Stimulated activated CD4-positive, alpha-beta T cell treated with anti-CD3 and anti-CD28 coated beads, Interleukin-1b, Interleukin-23, amount 100 ng/mL, for 1 hour (primary cell): ENCODE results near the gene INTS7.
A peak's percentile ranks its signal among the peaks of the same experiment; 100 is the strongest.

ENCODE experiments used
- DNase-seq, 2 donors: peaks; one replicate each; pipeline ENCODE4 v3.0.0-alpha.2; 2020; ENCODE audit warnings: low read depth in 2 of 2

Gene INTS7, protein sequence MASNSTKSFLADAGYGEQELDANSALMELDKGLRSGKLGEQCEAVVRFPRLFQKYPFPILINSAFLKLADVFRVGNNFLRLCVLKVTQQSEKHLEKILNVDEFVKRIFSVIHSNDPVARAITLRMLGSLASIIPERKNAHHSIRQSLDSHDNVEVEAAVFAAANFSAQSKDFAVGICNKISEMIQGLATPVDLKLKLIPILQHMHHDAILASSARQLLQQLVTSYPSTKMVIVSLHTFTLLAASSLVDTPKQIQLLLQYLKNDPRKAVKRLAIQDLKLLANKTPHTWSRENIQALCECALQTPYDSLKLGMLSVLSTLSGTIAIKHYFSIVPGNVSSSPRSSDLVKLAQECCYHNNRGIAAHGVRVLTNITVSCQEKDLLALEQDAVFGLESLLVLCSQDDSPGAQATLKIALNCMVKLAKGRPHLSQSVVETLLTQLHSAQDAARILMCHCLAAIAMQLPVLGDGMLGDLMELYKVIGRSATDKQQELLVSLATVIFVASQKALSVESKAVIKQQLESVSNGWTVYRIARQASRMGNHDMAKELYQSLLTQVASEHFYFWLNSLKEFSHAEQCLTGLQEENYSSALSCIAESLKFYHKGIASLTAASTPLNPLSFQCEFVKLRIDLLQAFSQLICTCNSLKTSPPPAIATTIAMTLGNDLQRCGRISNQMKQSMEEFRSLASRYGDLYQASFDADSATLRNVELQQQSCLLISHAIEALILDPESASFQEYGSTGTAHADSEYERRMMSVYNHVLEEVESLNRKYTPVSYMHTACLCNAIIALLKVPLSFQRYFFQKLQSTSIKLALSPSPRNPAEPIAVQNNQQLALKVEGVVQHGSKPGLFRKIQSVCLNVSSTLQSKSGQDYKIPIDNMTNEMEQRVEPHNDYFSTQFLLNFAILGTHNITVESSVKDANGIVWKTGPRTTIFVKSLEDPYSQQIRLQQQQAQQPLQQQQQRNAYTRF

GRCh38 chr1:212035123-212035834 is at the start of gene INTS7, which contains the start of gene DTL:
INTS7 (minus strand) TSS chr1:212035557; CDS start chr1:212035437, 120 bp downstream.
DTL (plus strand) TSS chr1:212035748; CDS start chr1:212035891, 143 bp downstream.
- peak; percentile 91 to 96 for DNase-seq

- no peak for DNase-seq
Observed at GRCh38 chr1:212082765-212083406, 47.5 kb upstream of the INTS7 start.

GRCh38 chr1:212078826-212079225 is 43.5 kb upstream of the INTS7 start:
- no peak for DNase-seq

DNA sequence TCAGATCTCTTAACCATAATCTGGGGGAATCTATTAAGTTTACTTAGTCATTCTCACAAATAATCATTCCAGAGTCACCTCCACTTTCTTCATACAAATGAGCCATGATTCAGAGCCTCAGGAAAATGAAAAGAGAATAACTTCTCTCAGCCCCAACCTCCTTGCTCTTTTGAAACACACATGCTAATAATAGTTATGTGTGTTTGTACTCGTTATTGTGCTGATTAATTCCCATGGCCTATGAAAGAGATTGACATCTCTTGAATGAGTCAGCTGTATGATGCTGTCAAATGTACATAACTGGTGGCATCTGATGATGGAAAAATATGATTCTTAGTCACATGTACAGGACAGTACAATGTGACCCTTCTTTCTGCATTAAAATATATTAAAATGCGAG is 41.7 kb upstream of the INTS7 start:
- DNase-seq = no peak

DNA sequence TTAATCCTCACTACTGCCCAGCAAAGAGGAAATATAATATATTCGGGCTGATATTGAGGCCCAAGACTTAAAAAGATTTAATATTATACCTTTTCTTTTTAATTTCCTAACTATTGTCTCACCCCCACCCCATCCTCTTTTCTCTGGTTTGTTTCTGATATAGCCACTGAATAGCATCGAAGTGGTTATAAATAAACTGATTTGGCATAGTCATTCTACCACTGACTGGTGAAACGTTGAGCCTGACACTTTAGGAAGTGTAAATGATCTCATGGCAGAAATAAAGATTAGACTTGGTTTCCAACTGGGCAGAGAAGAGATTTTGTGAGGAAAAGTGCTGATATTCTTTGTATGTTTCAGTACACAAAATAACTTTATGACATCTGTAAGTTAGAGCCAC is 39.5 kb upstream of the INTS7 start:
- no peak for DNase-seq

DNA sequence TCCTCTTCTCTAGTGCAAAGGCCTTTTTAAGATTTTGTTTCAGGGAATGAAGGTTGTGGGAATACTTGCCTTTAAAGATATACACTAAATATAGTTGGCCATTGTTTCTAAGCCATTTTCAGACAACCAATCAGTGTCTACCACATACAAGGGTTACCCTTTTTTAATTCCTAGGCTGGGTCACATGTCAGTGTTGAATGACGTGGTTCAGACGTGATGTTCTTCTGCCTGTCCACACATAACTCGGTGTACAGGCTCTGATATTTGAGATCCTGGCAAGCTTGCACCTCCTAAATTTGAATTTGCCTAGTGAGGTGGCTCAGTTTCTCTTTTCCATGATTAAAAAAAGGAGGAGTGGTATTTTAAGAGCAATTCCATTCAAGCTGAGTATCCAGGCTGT is 39.0 kb upstream of the INTS7 start:
- no peak for DNase-seq

GRCh38 chr1:212073490-212073889 is 38.1 kb upstream of the INTS7 start:
- DNase-seq = no peak

DNA sequence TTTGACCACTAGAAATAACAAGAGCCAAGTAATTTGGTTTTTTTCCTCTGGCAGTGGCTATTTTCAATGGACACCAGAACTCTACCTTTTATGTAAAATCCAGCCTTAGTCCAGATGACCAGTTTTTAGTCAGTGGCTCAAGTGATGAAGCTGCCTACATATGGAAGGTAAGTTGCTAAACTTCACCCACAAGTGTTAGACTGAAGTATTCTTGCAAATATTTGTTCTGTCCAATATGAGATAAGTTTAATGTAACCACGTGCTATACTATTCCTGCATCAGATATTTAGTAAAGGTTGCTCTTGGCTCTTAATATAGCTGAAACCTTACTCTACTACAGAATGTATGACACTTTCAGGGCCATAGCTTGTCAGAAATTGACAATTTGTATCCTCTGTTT is 36.7 kb upstream of the INTS7 start:
- no peak for DNase-seq

DNA sequence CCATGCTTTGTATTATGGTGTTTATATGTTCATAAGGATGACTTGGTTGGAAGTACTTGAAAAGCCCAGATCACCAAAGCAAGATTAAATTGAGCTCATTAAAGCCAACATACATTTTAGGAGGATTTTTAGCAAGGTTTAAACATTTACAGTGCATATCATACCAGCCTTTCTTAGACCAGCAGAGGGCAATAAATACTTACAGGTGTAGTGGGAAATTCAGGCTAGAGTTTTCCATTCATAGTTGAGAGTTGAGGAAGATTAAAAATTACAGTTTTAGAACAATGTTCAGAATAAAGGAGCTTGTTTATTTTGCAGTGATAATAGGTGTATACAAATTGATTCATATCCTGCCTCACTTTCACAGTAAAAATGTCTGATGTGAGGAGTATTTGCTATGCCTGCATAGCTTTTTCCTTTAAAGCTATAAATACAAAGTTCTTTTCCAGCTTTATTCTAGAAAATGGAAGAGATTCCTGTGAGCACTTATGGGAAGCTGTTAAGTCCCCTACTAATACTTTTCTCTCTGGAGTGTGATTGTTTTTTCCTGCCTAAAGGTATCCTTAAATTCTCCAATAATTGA is 35.5 kb upstream of the INTS7 start:
- no peak for DNase-seq

GRCh38 chr1:212067787-212068186 is 32.4 kb upstream of the INTS7 start:
- no peak for DNase-seq

GRCh38 chr1:212062832-212063438 is 27.6 kb upstream of the INTS7 start:
- DNase-seq = no peak

DNA sequence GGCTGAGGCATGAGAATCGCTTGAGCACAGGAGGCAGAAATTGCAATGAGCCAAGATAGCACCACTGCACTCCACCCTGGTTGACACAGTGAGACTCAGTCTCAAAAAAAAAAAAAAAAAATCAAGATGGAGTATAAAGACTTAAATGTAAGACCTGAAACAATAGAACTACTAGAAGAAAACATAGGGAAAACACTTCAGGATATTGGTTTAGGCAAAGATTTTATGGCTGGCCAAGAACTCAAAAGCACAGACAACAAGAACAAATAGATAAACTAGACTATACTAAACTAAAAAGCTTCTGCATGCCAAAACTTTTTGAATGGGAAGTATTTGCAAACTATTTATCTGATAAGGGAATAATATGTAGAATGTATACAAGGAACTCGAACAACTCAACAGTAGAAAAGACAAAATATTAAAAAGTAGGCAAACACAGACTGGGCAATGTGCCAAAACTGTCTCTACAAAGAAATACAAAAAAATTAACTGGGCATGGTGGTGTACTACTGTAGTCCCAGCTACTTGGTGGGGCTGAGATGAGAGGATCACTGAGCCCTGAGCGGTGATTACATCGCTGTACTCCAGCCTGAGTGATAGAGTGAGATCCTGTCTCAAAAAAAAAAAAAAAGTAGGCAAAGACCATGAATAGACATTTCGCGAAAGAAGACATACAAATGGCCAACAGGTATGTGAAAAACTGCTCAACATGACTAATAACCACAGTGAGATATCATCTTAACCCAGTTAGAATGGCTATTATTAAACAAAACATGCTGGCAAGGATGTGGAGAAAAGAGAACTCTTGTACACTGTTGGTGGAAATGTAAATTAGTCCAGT is 25.5 kb upstream of the INTS7 start:
- no peak for DNase-seq

DNA sequence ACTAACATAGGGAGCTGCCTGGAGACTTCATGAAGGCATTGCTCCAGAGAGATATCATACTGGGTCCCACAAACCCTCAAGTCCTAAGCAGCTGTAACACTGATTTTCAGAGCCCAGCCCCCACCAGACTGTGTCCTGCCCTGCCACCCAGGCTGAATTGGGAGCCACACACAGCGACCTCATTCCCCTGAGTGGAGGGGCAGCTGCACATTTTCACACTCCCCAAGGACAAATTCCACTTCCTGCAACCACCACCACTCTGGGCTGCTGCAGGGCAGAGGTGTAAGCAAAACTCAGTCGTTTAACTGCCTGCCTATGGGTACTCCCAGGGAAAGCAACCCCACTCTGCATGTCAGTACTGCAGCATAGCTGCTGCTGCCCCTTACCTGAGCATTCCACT is 20.0 kb upstream of the INTS7 start:
- no peak for DNase-seq

- no peak for DNase-seq
Observed at GRCh38 chr1:212053993-212054392, 18.6 kb upstream of the INTS7 start.

DNA sequence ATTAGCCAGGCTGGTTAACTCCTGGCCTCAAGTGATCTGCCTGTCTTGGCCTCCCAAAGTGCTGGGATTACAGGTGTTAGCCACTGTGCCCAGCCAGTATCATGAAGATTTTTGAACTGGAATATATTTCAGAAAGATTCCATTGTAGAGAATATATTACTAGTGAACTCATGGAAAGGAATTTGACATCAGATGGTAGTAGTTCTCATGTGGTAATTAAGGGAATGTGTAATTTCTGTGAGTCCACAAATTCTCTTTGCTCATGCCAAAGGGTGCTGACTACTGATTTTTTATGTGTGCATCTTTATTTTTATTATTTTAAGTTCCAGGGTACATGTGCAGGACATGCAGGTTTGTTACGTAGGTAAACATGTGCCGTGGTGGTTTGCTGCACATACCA is 10.6 kb upstream of the INTS7 start:
- no peak for DNase-seq

- no peak for DNase-seq
Observed at GRCh38 chr1:212044851-212045250, 9.5 kb upstream of the INTS7 start.

- DNase-seq = no peak
Observed at GRCh38 chr1:212042436-212042835, 7.1 kb upstream of the INTS7 start.

- no peak for DNase-seq
Observed at GRCh38 chr1:212040629-212041412, 5.5 kb upstream of the INTS7 start.

DNA sequence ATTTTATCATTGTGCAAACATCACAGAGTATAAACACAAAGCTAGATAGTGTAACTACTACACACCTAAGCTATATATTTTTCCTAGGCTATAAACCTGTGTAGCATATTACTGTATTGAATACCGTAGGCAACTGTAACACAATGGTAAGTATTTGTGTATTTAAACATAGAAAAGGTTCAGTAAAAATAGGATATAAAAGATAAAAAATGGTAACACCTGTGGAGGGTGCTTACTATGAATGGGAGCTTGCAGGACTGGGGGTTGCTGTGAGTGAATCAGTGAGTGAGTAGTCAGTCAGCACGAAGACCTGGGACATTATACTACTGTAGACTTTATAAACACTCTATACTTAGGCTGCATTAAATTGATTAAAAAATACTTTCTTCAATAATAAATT is 4.3 kb upstream of the INTS7 start:
- DNase-seq = no peak
